Activated T-cell treated with anti-CD3 and anti-CD28 coated beads for 24 hours (primary cell): ENCODE results near the gene WDR54.
"Not testable (repeated sequence)": the region's sequence is repeated elsewhere in the genome, so short reads cannot be mapped to it uniquely, and the experiment has no call there.

Experiments used
- DNase-seq: peaks from one replicate; pipeline ENCODE4 v3.0.0-alpha.2; 2020; ENCODE audit warnings: low read depth

WDR54 gene

GRCh38 chr2:74407682-74408081 lies 13.8 kb upstream of the WDR54 start:
- DNase-seq, result no peak

GRCh38 chr2:74413001-74413698 lies 8.4 kb upstream of the WDR54 start:
- no peak for DNase-seq

GRCh38 chr2:74414441-74414840 lies 7.1 kb upstream of the WDR54 start:
- no peak for DNase-seq

- no peak for DNase-seq
Measured at GRCh38 chr2:74414881-74415761, 6.4 kb upstream of the WDR54 start.

GRCh38 chr2:74415762-74416395 lies 5.7 kb upstream of the WDR54 start:
- DNase-seq, result no peak

- DNase-seq, result no peak
Measured at GRCh38 chr2:74416778-74417177, 4.8 kb upstream of the WDR54 start.

- DNase-seq, result no peak
Measured at GRCh38 chr2:74417197-74417596, 4.3 kb upstream of the WDR54 start.

- DNase-seq, result no peak
Measured at GRCh38 chr2:74417763-74418162, 3.8 kb upstream of the WDR54 start.

GRCh38 chr2:74418312-74418711 lies 3.2 kb upstream of the WDR54 start:
- no peak for DNase-seq

- DNase-seq, result no peak
Measured at GRCh38 chr2:74419345-74419744, 2.2 kb upstream of the WDR54 start.

GRCh38 chr2:74420006-74420405 lies 1.5 kb upstream of the WDR54 start:
- DNase-seq, result no peak

GRCh38 chr2:74420443-74421103 lies 957 bp upstream of the WDR54 start:
- DNase-seq, result not testable (repeated sequence)

GRCh38 chr2:74423231-74424095 lies 1.9 kb downstream of the WDR54 start:
- DNase-seq, result no peak

GRCh38 chr2:74424139-74424992 lies 2.8 kb downstream of the WDR54 start:
- no peak for DNase-seq

- DNase-seq, result no peak
Measured at GRCh38 chr2:74424995-74425406, 3.5 kb downstream of the WDR54 start.

- no peak for DNase-seq
Measured at GRCh38 chr2:74425523-74425922, 4.0 kb downstream of the WDR54 start.

- no peak for DNase-seq
Measured at GRCh38 chr2:74426181-74426758, 4.7 kb downstream of the WDR54 start.

GRCh38 chr2:74427551-74427950 lies 6.0 kb downstream of the WDR54 start:
- DNase-seq, result no peak

- no peak for DNase-seq
Measured at GRCh38 chr2:74428675-74429074, 7.1 kb downstream of the WDR54 start.
